ENCODE data around the gene TMEM39A. TPM values are rescaled to one million over a fixed set of nuclear protein-coding genes. Genes with fewer than 3 reads are reported as not detected.

TMEM39A gene, protein sequence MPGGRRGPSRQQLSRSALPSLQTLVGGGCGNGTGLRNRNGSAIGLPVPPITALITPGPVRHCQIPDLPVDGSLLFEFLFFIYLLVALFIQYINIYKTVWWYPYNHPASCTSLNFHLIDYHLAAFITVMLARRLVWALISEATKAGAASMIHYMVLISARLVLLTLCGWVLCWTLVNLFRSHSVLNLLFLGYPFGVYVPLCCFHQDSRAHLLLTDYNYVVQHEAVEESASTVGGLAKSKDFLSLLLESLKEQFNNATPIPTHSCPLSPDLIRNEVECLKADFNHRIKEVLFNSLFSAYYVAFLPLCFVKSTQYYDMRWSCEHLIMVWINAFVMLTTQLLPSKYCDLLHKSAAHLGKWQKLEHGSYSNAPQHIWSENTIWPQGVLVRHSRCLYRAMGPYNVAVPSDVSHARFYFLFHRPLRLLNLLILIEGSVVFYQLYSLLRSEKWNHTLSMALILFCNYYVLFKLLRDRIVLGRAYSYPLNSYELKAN
- 87.1 and 105 TPM in 2 replicates for total RNA-seq (2022)
- Bru-seq, nascent RNA: percentile 97 among the genes with signal in this experiment
- percentile 97 among the genes with signal in this experiment for BruChase-seq, experiment 1, labeled RNA remaining after a 6-hour chase
- percentile 98 among the genes with signal in this experiment for BruChase-seq, experiment 2, labeled RNA remaining after a 2-hour chase
- long read RNA-seq, full-length matches to known transcripts: 109 of 188 reads
- long read RNA-seq, partial matches to known transcripts: 15 of 188 reads
- long read RNA-seq, other reads (novel, unspliced or antisense): 64 of 188 reads

GRCh38 chr3:119463171-119464169, at the start of gene TMEM39A:
Gene TMEM39A, minus strand, starts transcription at chr3:119463615. Its CDS starts 1,541 bp downstream, at chr3:119462074.
- no peaks in the 10 kb centered on the region for H3K27me3 Mint-ChIP-seq (ENCODE audit: insufficient read depth, unreplicated experiment)
- CTCF ChIA-PET: interaction anchor here (0.6 to 4.6 kb wide), 13 partner anchors 10 to 421 kb away, joined by 3 to 30 read pairs (median 3); partner anchors contain the start of gene B4GALT4
- H3K4me1 Mint-ChIP-seq (ENCODE audit: insufficient read depth, unreplicated experiment): peaks cover 28% of the 10 kb centered on the region
- H3K27ac Mint-ChIP-seq (ENCODE audit: low read depth, unreplicated experiment): peak within 1 kb of the TSS; percentile 94
- H3K9me3 Mint-ChIP-seq (ENCODE audit: unreplicated experiment): no peaks in the 10 kb centered on the region
- DNase-seq (ENCODE audit: unreplicated experiment): peak; percentile 98
- intact Hi-C loops (cut with micrococcal nuclease): loop anchor here (1.0 to 2.0 kb wide), 3 partner anchors 35 to 213 kb away; partner anchors contain the start of genes COX17 and TIMMDC1
- TSS peak; percentile 87 for BruUV-seq (replicated peaks)
- peak within 1 kb of the TSS; percentile 89 for H3K4me3 Mint-ChIP-seq (ENCODE audit: unreplicated experiment)
- peaks cover 37% of the 10 kb centered on the region for H3K36me3 Mint-ChIP-seq (ENCODE audit: insufficient read depth, unreplicated experiment)
- TF ChIP-seq, protein P1, sequence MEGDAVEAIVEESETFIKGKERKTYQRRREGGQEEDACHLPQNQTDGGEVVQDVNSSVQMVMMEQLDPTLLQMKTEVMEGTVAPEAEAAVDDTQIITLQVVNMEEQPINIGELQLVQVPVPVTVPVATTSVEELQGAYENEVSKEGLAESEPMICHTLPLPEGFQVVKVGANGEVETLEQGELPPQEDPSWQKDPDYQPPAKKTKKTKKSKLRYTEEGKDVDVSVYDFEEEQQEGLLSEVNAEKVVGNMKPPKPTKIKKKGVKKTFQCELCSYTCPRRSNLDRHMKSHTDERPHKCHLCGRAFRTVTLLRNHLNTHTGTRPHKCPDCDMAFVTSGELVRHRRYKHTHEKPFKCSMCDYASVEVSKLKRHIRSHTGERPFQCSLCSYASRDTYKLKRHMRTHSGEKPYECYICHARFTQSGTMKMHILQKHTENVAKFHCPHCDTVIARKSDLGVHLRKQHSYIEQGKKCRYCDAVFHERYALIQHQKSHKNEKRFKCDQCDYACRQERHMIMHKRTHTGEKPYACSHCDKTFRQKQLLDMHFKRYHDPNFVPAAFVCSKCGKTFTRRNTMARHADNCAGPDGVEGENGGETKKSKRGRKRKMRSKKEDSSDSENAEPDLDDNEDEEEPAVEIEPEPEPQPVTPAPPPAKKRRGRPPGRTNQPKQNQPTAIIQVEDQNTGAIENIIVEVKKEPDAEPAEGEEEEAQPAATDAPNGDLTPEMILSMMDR (IDR thresholded peaks at IDR 0.05; ENCODE audit: unreplicated experiment): no peak
- POLR2A ChIA-PET: interaction anchor here (0.5 to 6.0 kb wide), 26 partner anchors 10 to 886 kb away, joined by 3 to 118 read pairs (median 5); partner anchors contain the start of genes ARHGAP31, B4GALT4, COX17 and GSK3B

DNA sequence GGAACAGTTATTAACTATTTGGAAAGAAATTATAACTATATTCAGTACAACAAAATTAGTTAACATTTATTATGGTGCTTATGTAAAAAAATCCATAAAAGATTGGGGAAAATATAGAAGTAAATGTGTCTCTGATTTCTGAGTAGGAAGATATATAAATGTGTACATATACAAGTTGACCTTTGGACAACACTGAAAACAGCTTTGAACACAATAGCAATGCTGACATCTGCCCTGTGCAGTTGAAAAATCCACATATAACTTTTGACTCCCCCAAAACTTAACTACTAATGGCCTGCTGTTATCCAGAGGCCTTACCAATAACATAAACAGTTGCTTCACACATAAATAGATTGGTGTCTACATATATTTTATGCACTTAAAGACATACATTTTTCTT, 47.3 kb upstream of the TMEM39A start:
- BruUV-seq (replicated peaks): no TSS peak
- intact Hi-C loops (cut with micrococcal nuclease): no loop called here
- ChIA-PET POLR2A (no interaction called here), CTCF (no interaction called here)
- H3K27me3 Mint-ChIP-seq (ENCODE audit: insufficient read depth, unreplicated experiment): no peaks in the 10 kb centered on the region
- TF ChIP-seq, protein P1 (IDR thresholded peaks at IDR 0.05; ENCODE audit: unreplicated experiment): no peak
- H3K36me3 Mint-ChIP-seq (ENCODE audit: insufficient read depth, unreplicated experiment): peaks cover 65% of the 10 kb centered on the region
- no peak for DNase-seq (ENCODE audit: unreplicated experiment)
- H3K4me1 Mint-ChIP-seq (ENCODE audit: insufficient read depth, unreplicated experiment): peaks cover 16% of the 10 kb centered on the region
- no peaks in the 10 kb centered on the region for H3K9me3 Mint-ChIP-seq (ENCODE audit: unreplicated experiment)
- no peak overlapping the region for H3K27ac Mint-ChIP-seq (ENCODE audit: low read depth, unreplicated experiment)
- no peak overlapping the region for H3K4me3 Mint-ChIP-seq (ENCODE audit: unreplicated experiment)

- TF ChIP-seq, protein P1 (IDR thresholded peaks at IDR 0.05; ENCODE audit: unreplicated experiment): no peak
- intact Hi-C loops (cut with micrococcal nuclease): no loop called here
- DNase-seq (ENCODE audit: unreplicated experiment): no peak
- Mint-ChIP-seq H3K9me3 (ENCODE audit: unreplicated experiment) (no peaks in the 10 kb centered on the region), H3K4me1 (ENCODE audit: insufficient read depth, unreplicated experiment) (peaks cover 16% of the 10 kb centered on the region), H3K36me3 (ENCODE audit: insufficient read depth, unreplicated experiment) (peaks cover 73% of the 10 kb centered on the region), H3K27me3 (ENCODE audit: insufficient read depth, unreplicated experiment) (no peaks in the 10 kb centered on the region), H3K4me3 (ENCODE audit: unreplicated experiment) (no peak overlapping the region), H3K27ac (ENCODE audit: low read depth, unreplicated experiment) (no peak overlapping the region)
- ChIA-PET POLR2A (interaction anchor here (3.3 kb wide), 1 partner anchor 9 kb away, joined by 11 read pairs; the partner anchor contains the start of gene TIMMDC1), CTCF (no interaction called here)
- no TSS peak for BruUV-seq (replicated peaks)
Observed at GRCh38 chr3:119508172-119508845, 44.9 kb upstream of the TMEM39A start.
